ENCODE data around the gene A3GALT2. TPM values are rescaled to one million over a fixed set of nuclear protein-coding genes. Genes with fewer than 3 reads are reported as not detected.
A peak's percentile ranks its signal among the peaks of the same experiment; 100 is the strongest.

Gene A3GALT2
- total RNA-seq, 1 donor from 2014 or later = not detected

- DNase-seq (ENCODE audit: low read depth) = no peak
- H3K4me3 ChIP-seq (ENCODE audit: low read depth, low read length) = no peak overlapping the region
- no peak for TF ChIP-seq CTCF (conservative IDR thresholded peaks at IDR 0.05; ENCODE audit: low read depth, low read length)
These were observed 62.1 kb downstream of the A3GALT2 start for GRCh38 chr1:33258788-33259274.

- peak overlapping the region; percentile 77 for H3K4me3 ChIP-seq (ENCODE audit: low read depth, low read length)
- no peak for DNase-seq (ENCODE audit: low read depth)
- no peak for TF ChIP-seq CTCF (conservative IDR thresholded peaks at IDR 0.05; ENCODE audit: low read depth, low read length)
These were observed 62.9 kb downstream of the A3GALT2 start for GRCh38 chr1:33257772-33258712.

- DNase-seq (ENCODE audit: low read depth) = no peak
These were observed 63.6 kb downstream of the A3GALT2 start for GRCh38 chr1:33257207-33257771.

More at GRCh38 chr1:33257207-33257771, 63.6 kb downstream of the A3GALT2 start:
- H3K4me3 ChIP-seq (ENCODE audit: low read depth, low read length) = peak overlapping the region; percentile 77
- TF ChIP-seq CTCF (conservative IDR thresholded peaks at IDR 0.05; ENCODE audit: low read depth, low read length) = no peak

Other genes with a start within 250 kb of the A3GALT2 start
- 0.98 and 9.6 TPM in 2 replicates for gene AZIN2, start 239.9 kb downstream of the A3GALT2 start, total RNA-seq
- 1.4 and 3.2 TPM in 2 replicates for gene TRIM62, start 139.1 kb downstream of the A3GALT2 start, total RNA-seq
- gene ZNF362, start 64.6 kb downstream of the A3GALT2 start, total RNA-seq = 10.8 and 17.6 TPM in 2 replicates
- gene PHC2, start 110.0 kb upstream of the A3GALT2 start, total RNA-seq = 140 and 203 TPM in 2 replicates
- 3.1 and 4.0 TPM in 2 replicates for gene ZSCAN20, start 151.5 kb upstream of the A3GALT2 start, total RNA-seq